ENCODE results near the gene PPM1N. TPM values are rescaled to one million over a fixed set of nuclear protein-coding genes. Genes with fewer than 3 reads are reported as not detected.

PPM1N gene
- total and polyA plus RNA-seq, 2 donors (not counting 1 experiment from before 2014, with no cell fraction given) = 2.3 to 2.8 TPM

DNA sequence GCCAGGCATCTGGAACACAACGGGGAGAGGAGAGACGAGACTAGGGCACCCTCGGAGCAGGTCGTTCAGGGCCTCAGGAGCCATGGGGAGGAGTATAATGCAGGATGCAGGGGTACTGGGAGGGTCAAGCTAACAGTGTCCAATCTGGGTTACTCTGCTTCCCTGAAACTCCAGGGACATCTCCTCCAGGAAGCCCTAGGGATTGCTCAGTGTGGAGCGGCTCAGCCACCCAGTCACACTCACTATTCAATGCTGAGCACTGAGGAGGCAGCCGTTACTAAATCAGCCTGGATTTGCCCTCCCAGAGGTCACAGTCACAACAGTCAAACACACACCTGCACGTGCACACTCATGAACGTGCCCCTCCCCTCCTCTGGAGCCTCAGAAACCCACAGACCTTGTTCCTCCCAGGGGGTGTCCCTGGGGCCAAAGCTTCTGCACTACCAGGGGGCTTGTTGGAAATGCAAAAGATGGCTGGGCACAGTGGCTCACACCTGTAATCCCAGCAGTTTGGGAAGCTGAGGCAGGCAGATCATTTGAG lies 37.4 kb upstream of the PPM1N start:
- Histone ChIP-seq H3K4me1 (ENCODE audit: control insufficient read depth, extremely low read depth, insufficient read depth, low read length) (peaks cover 6% of the 10 kb centered on the region), H3K9me3 (ENCODE audit: control insufficient read depth, insufficient read depth, low read depth, low read length) (no peaks in the 10 kb centered on the region), H3K4me2 (ENCODE audit: extremely low read depth, insufficient read depth, low read length) (no peak overlapping the region), H3K9ac (ENCODE audit: insufficient read depth, low read length) (no peak overlapping the region), H2AFZ (ENCODE audit: low read length) (no peak overlapping the region), H4K20me1 (ENCODE audit: control insufficient read depth, extremely low read depth, insufficient read depth, low read length) (no peaks in the 10 kb centered on the region), H3K4me3 (replicated peaks in 1 of 4; ENCODE audit: control extremely low read depth in 1 of 4, insufficient read depth in 1 of 4, low read depth in 3 of 4, low read length in 4 of 4) (no peak overlapping the region), H3K27me3 (ENCODE audit: control insufficient read depth, insufficient read depth, low read length) (no peaks in the 10 kb centered on the region), H3K79me2 (ENCODE audit: control insufficient read depth, insufficient read depth, low read length) (no peaks in the 10 kb centered on the region), H3K27ac (ENCODE audit: insufficient read depth, low read length) (no peak overlapping the region), H3K36me3 (ENCODE audit: control insufficient read depth, insufficient read depth, low read length) (no peaks in the 10 kb centered on the region)
- no peak for DNase-seq (ENCODE audit: low read depth in 2 of 2)
- TF ChIP-seq, protein P1, sequence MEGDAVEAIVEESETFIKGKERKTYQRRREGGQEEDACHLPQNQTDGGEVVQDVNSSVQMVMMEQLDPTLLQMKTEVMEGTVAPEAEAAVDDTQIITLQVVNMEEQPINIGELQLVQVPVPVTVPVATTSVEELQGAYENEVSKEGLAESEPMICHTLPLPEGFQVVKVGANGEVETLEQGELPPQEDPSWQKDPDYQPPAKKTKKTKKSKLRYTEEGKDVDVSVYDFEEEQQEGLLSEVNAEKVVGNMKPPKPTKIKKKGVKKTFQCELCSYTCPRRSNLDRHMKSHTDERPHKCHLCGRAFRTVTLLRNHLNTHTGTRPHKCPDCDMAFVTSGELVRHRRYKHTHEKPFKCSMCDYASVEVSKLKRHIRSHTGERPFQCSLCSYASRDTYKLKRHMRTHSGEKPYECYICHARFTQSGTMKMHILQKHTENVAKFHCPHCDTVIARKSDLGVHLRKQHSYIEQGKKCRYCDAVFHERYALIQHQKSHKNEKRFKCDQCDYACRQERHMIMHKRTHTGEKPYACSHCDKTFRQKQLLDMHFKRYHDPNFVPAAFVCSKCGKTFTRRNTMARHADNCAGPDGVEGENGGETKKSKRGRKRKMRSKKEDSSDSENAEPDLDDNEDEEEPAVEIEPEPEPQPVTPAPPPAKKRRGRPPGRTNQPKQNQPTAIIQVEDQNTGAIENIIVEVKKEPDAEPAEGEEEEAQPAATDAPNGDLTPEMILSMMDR (conservative IDR thresholded peaks at IDR 0.05 in 1 of 2, IDR thresholded peaks at IDR 0.05 in 1 of 2; ENCODE audit: low read depth in 1 of 2, low read length in 2 of 2) = no peak
- TF ChIP-seq EZH2 (IDR thresholded peaks at IDR 0.05; ENCODE audit: low read length, missing control alignments) = no peak

DNA sequence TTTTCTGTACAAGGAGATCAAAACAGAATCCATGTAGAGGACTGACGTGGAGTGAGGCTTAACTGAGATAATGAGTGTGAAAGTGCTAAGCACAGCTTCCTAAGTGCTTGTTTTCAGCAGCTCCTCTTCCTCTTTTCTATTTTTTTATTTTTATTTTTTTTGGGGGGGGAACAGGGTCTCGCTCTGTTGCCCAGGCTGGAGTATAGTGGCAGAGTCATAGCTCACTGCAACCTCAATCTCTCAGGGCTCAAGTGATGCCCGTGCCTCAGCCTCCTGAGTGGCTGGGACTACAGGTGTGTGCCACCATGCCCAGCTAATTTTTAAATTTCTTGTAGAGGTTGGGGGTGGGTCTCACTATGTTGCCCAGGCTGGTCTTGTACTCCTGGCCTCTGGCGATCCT lies 36.1 kb upstream of the PPM1N start:
- H3K27ac ChIP-seq (ENCODE audit: insufficient read depth, low read length) = no peak overlapping the region
- no peaks in the 10 kb centered on the region for H3K9me3 ChIP-seq (ENCODE audit: control insufficient read depth, insufficient read depth, low read depth, low read length)
- no peaks in the 10 kb centered on the region for H4K20me1 ChIP-seq (ENCODE audit: control insufficient read depth, extremely low read depth, insufficient read depth, low read length)
- TF ChIP-seq EZH2 (IDR thresholded peaks at IDR 0.05; ENCODE audit: low read length, missing control alignments) = no peak
- TF ChIP-seq, protein P1 (conservative IDR thresholded peaks at IDR 0.05 in 1 of 2, IDR thresholded peaks at IDR 0.05 in 1 of 2; ENCODE audit: low read depth in 1 of 2, low read length in 2 of 2) = no peak
- H3K36me3 ChIP-seq (ENCODE audit: control insufficient read depth, insufficient read depth, low read length) = no peaks in the 10 kb centered on the region
- H3K9ac ChIP-seq (ENCODE audit: insufficient read depth, low read length) = no peak overlapping the region
- H3K4me3 ChIP-seq (replicated peaks in 1 of 4; ENCODE audit: control extremely low read depth in 1 of 4, insufficient read depth in 1 of 4, low read depth in 3 of 4, low read length in 4 of 4) = no peak overlapping the region
- H3K4me1 ChIP-seq (ENCODE audit: control insufficient read depth, extremely low read depth, insufficient read depth, low read length) = peaks cover 2% of the 10 kb centered on the region
- H3K4me2 ChIP-seq (ENCODE audit: extremely low read depth, insufficient read depth, low read length) = no peak overlapping the region
- no peak for DNase-seq (ENCODE audit: low read depth in 2 of 2)
- no peak overlapping the region for H2AFZ ChIP-seq (ENCODE audit: low read length)
- H3K79me2 ChIP-seq (ENCODE audit: control insufficient read depth, insufficient read depth, low read length) = no peaks in the 10 kb centered on the region
- no peaks in the 10 kb centered on the region for H3K27me3 ChIP-seq (ENCODE audit: control insufficient read depth, insufficient read depth, low read length)

GRCh38 chr19:45463241-45463640 lies 35.0 kb upstream of the PPM1N start:
- no peak for DNase-seq (ENCODE audit: low read depth in 2 of 2)
- no peaks in the 10 kb centered on the region for H3K9me3 ChIP-seq (ENCODE audit: control insufficient read depth, insufficient read depth, low read depth, low read length)
- H3K4me3 ChIP-seq (replicated peaks in 1 of 4; ENCODE audit: control extremely low read depth in 1 of 4, insufficient read depth in 1 of 4, low read depth in 3 of 4, low read length in 4 of 4) = no peak overlapping the region
- no peak for TF ChIP-seq EZH2 (IDR thresholded peaks at IDR 0.05; ENCODE audit: low read length, missing control alignments)
- TF ChIP-seq, protein P1 (conservative IDR thresholded peaks at IDR 0.05 in 1 of 2, IDR thresholded peaks at IDR 0.05 in 1 of 2; ENCODE audit: low read depth in 1 of 2, low read length in 2 of 2) = no peak
- H2AFZ ChIP-seq (ENCODE audit: low read length) = no peak overlapping the region
- no peak overlapping the region for H3K9ac ChIP-seq (ENCODE audit: insufficient read depth, low read length)
- no peaks in the 10 kb centered on the region for H3K36me3 ChIP-seq (ENCODE audit: control insufficient read depth, insufficient read depth, low read length)
- peaks cover 3% of the 10 kb centered on the region for H3K4me1 ChIP-seq (ENCODE audit: control insufficient read depth, extremely low read depth, insufficient read depth, low read length)
- no peaks in the 10 kb centered on the region for H4K20me1 ChIP-seq (ENCODE audit: control insufficient read depth, extremely low read depth, insufficient read depth, low read length)
- peaks cover 2% of the 10 kb centered on the region for H3K79me2 ChIP-seq (ENCODE audit: control insufficient read depth, insufficient read depth, low read length)
- H3K27me3 ChIP-seq (ENCODE audit: control insufficient read depth, insufficient read depth, low read length) = no peaks in the 10 kb centered on the region
- H3K27ac ChIP-seq (ENCODE audit: insufficient read depth, low read length) = no peak overlapping the region
- H3K4me2 ChIP-seq (ENCODE audit: extremely low read depth, insufficient read depth, low read length) = no peak overlapping the region
